ENCODE results near the gene PKD2L1. TPM values are rescaled to one million over a fixed set of nuclear protein-coding genes. Genes with fewer than 3 reads are reported as not detected.

PKD2L1 gene
- total and polyA plus RNA-seq, 7 donors = not detected

DNA sequence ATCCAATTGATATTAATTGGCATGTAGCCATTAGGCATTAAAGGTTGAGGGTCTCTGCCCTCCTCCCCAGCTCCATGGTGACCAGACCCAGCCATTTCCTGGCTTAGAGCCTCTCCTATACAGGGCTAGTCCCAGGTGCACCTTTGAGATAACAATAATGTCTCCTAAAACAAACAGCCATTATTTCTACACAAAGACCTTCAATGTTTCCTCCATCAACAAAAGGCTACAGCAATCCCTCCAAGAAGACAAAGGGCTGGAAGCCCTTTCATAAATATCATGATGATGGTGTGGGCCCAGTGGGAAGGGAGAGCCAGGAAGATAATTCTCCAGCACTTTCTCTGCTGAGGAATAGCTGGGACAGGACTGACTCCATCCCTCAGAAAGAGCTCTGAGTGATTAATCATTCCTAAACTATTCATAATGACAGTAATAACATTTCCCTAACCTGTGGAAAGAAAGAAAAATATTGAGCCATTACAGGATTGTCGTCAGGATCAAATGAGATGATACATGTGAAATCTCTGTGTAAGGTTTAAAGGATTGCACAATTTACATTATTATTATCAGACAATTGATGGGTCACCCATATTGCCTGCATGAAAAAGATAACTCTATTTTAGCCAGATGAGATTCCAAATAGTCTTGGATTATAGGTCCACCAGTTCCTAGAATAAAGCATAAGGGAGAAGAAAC lies 10.2 kb downstream of the PKD2L1 start:
- ATAC-seq (no peak), DNase-seq (no peak)
- no peak overlapping the region for H3K4me3 ChIP-seq
- no peaks in the 10 kb centered on the region for H3K9me3 ChIP-seq
- no peaks in the 10 kb centered on the region for H3K4me1 ChIP-seq
- no peak overlapping the region for H3K27ac ChIP-seq
- WGBS, 3 donors = 69 to 74% (median 71%) methylated on average over 1 of the region's 1 CpG
- TF ChIP-seq, protein P1, sequence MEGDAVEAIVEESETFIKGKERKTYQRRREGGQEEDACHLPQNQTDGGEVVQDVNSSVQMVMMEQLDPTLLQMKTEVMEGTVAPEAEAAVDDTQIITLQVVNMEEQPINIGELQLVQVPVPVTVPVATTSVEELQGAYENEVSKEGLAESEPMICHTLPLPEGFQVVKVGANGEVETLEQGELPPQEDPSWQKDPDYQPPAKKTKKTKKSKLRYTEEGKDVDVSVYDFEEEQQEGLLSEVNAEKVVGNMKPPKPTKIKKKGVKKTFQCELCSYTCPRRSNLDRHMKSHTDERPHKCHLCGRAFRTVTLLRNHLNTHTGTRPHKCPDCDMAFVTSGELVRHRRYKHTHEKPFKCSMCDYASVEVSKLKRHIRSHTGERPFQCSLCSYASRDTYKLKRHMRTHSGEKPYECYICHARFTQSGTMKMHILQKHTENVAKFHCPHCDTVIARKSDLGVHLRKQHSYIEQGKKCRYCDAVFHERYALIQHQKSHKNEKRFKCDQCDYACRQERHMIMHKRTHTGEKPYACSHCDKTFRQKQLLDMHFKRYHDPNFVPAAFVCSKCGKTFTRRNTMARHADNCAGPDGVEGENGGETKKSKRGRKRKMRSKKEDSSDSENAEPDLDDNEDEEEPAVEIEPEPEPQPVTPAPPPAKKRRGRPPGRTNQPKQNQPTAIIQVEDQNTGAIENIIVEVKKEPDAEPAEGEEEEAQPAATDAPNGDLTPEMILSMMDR (IDR thresholded peaks at IDR 0.05) = no peak
- H3K27me3 ChIP-seq (ENCODE audit: insufficient read depth in 3 of 3, low read length in 2 of 3) = peaks cover 0 to 31% (median 4%) of the 10 kb centered on the region in 3 donors
- no peaks in the 10 kb centered on the region for H3K36me3 ChIP-seq (ENCODE audit: insufficient read depth in 1 of 2, low read depth in 1 of 2)
- intact Hi-C loops (cut with DNase I) = no loop called here

DNA sequence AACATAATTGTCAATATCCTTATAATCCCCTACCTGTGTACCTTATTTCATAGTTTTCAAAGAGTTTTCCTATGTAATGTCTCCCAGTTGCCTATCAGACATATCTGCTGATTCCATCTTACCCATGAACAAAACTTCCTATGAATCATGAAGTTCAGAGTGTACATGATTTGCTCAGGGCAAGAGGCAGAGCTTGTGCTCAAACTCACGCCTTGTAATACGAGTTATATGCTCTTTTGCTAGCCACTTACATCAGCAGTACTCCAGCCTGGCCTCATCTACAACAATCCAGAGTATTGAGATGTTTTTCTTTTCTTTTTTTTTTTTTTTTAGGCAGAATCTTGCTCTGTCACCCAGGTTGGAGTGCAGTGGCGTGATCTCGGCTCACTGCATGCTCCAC lies 11.8 kb downstream of the PKD2L1 start:
- intact Hi-C loops (cut with DNase I) = no loop called here
- H3K9me3 ChIP-seq = no peaks in the 10 kb centered on the region
- DNase-seq (no peak), ATAC-seq (no peak)
- TF ChIP-seq, protein P1 (IDR thresholded peaks at IDR 0.05) = no peak
- 79 to 82% (median 80%) methylated on average over 4 of the region's 4 CpGs for WGBS, 3 donors
- peaks cover 0 to 31% (median 6%) of the 10 kb centered on the region in 3 donors for H3K27me3 ChIP-seq (ENCODE audit: insufficient read depth in 3 of 3, low read length in 2 of 3)
- H3K4me3 ChIP-seq = no peak overlapping the region
- H3K27ac ChIP-seq = no peak overlapping the region
- H3K36me3 ChIP-seq (ENCODE audit: insufficient read depth in 1 of 2, low read depth in 1 of 2) = no peaks in the 10 kb centered on the region
- no peaks in the 10 kb centered on the region for H3K4me1 ChIP-seq

DNA sequence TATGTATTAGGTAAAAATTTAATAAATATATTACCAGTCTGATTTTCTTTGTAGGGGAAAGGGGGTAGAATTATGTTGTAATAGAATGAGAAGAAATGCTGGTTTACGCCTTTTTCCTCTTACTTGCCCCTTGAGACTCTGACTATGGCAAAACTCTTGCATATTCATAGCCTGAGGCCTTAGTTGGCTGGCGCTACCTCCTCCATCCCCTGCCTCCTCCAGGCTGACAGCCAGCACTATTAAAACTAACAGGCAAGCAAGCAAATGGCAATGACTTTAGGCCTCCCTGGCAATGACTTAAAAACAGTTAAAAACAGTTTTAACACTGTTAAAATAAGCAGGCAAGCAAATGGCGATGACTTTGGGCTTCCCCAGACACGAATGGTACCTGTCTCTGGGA lies 14.4 kb downstream of the PKD2L1 start:
- no peak for DNase-seq
- H3K27ac ChIP-seq = no peak overlapping the region
- intact Hi-C loops (cut with DNase I) = no loop called here
- WGBS, 3 donors = 66 to 80% (median 77%) methylated on average over 4 of the region's 4 CpGs
- H3K36me3 ChIP-seq (ENCODE audit: insufficient read depth in 1 of 2, low read depth in 1 of 2) = no peaks in the 10 kb centered on the region
- no peaks in the 10 kb centered on the region for H3K9me3 ChIP-seq
- no peak overlapping the region for H3K4me3 ChIP-seq
- no peaks in the 10 kb centered on the region for H3K4me1 ChIP-seq
- peaks cover 0 to 38% (median 6%) of the 10 kb centered on the region in 3 donors for H3K27me3 ChIP-seq (ENCODE audit: insufficient read depth in 3 of 3, low read length in 2 of 3)
- TF ChIP-seq, protein P1 (IDR thresholded peaks at IDR 0.05) = no peak
- ATAC-seq = no peak

DNA sequence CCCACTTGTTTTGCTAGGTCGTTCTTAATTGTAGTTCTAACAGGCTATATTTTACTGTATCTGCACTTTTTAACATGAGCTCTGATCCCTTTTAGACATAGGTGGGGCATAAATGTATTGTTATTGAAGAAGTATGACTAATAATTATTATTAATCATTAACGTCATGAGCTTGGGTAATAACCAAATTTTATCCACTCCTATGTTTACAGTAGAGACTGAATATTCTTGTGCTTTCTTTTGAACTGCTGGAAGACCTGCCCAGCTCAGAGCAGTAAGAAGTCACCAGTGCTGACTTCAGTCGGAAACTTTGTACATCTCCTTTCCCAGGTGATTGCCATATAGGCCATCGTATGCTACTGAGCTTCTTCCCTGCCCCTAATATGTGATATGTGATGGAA lies 18.7 kb downstream of the PKD2L1 start:
- 73 to 81% (median 74%) methylated on average over 4 of the region's 4 CpGs for WGBS, 3 donors
- Histone ChIP-seq H3K27ac (no peak overlapping the region), H3K27me3 (ENCODE audit: insufficient read depth in 3 of 3, low read length in 2 of 3) (peaks cover 0 to 32% (median 5%) of the 10 kb centered on the region in 3 donors), H3K4me1 (no peaks in the 10 kb centered on the region), H3K9me3 (no peaks in the 10 kb centered on the region), H3K36me3 (ENCODE audit: insufficient read depth in 1 of 2, low read depth in 1 of 2) (no peaks in the 10 kb centered on the region), H3K4me3 (no peak overlapping the region)
- TF ChIP-seq, protein P1 (IDR thresholded peaks at IDR 0.05) = no peak
- DNase-seq (no peak), ATAC-seq (no peak)
- intact Hi-C loops (cut with DNase I) = no loop called here

DNA sequence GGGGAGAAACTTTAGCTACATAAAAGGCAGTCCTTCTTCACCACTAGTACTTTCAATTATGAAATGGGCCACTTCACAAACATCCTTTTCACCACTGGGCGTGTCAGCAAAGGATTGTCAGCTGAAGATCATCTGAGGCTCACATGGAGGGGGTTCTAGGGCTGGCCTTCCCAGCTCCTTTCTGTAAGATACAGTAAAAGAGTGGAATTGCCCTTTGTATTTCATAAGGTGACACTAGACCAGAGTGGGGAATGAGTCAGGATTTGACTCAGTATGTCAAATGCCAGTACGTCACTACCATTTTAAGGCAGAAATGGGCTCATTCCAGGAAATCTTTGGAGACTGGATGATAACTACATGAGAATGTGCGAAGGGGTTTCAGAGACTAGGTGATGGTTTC lies 22.3 kb downstream of the PKD2L1 start:
- Histone ChIP-seq H3K27ac (no peak overlapping the region), H3K9me3 (no peaks in the 10 kb centered on the region), H3K4me3 (no peak overlapping the region), H3K4me1 (no peaks in the 10 kb centered on the region), H3K27me3 (ENCODE audit: insufficient read depth in 3 of 3, low read length in 2 of 3) (peaks cover 0 to 33% (median 3%) of the 10 kb centered on the region in 3 donors), H3K36me3 (ENCODE audit: insufficient read depth in 1 of 2, low read depth in 1 of 2) (no peaks in the 10 kb centered on the region)
- no peak for DNase-seq
- TF ChIP-seq, protein P1 (IDR thresholded peaks at IDR 0.05) = no peak
- WGBS, 3 donors = 76 to 91% (median 87%) methylated on average over 3 of the region's 3 CpGs
- intact Hi-C loops (cut with DNase I) = loop anchor here in 1 of 2 donors (10.0 kb wide), 1 partner anchor 207 kb away; the partner anchor contains the start of gene SEC31B
- no peak for ATAC-seq

Data from psoas muscle (tissue), 8 donors.